ENCODE results near the gene ANXA2. TPM values are rescaled to one million over a fixed set of nuclear protein-coding genes. Genes with fewer than 3 reads are reported as not detected.

ANXA2 gene
- total and polyA plus RNA-seq, 2 experiments from 2014 or later = 202 to 225 TPM

- Histone ChIP-seq H3K79me2 (replicated peaks; ENCODE audit: insufficient read depth) (no peaks in the 10 kb centered on the region), H3F3A (replicated peaks; ENCODE audit: low read depth) (no peaks in the 10 kb centered on the region), H2AFZ (no peak overlapping the region), H3K36me3 (ENCODE audit: insufficient read depth) (no peaks in the 10 kb centered on the region), H3K4me3 (no peak overlapping the region), H3K4me1 (ENCODE audit: insufficient read depth) (peaks cover 27% of the 10 kb centered on the region), H3K27ac (ENCODE audit: low read depth) (no peak overlapping the region), H3K27me3 (ENCODE audit: insufficient read depth) (no peaks in the 10 kb centered on the region), H4K20me1 (replicated peaks; ENCODE audit: insufficient read depth) (no peaks in the 10 kb centered on the region), H3K9me2 (ENCODE audit: insufficient read depth) (no peaks in the 10 kb centered on the region), H3K4me2 (no peak overlapping the region)
- TF ChIP-seq ZNF114 (CRISPR knock-in tag; IDR thresholded peaks at IDR 0.05) = no peak
- peak; percentile 91 to 99 for TF ChIP-seq CTCF (conservative IDR thresholded peaks at IDR 0.05; ENCODE audit: low read depth in 2 of 2)
- H3K27ac Mint-ChIP-seq = no peak overlapping the region
- H3K36me3 Mint-ChIP-seq (ENCODE audit: low read depth) = no peaks in the 10 kb centered on the region
- no peaks in the 10 kb centered on the region for H3K9me3 Mint-ChIP-seq
- no peak overlapping the region for H3K4me3 Mint-ChIP-seq
- DNase-seq (ENCODE audit: low spot score) = peak; percentile 79
- H3K4me1 Mint-ChIP-seq = peaks cover 40% of the 10 kb centered on the region
- ATAC-seq = peak; percentile 52
- H3K27me3 Mint-ChIP-seq (ENCODE audit: insufficient read depth, low read depth, poor library complexity) = peaks cover 3% of the 10 kb centered on the region
Measured at GRCh38 chr15:60326824-60327654, 70.7 kb downstream of the ANXA2 start.

- H3K27me3 ChIP-seq (ENCODE audit: insufficient read depth) = no peaks in the 10 kb centered on the region
- Mint-ChIP-seq H3K4me1 (peaks cover 40% of the 10 kb centered on the region), H3K9me3 (no peaks in the 10 kb centered on the region), H3K4me3 (no peak overlapping the region), H3K27ac (no peak overlapping the region), H3K36me3 (ENCODE audit: low read depth) (no peaks in the 10 kb centered on the region), H3K27me3 (ENCODE audit: insufficient read depth, low read depth, poor library complexity) (peaks cover 3% of the 10 kb centered on the region)
- H4K20me1 ChIP-seq (replicated peaks; ENCODE audit: insufficient read depth) = no peaks in the 10 kb centered on the region
- no peaks in the 10 kb centered on the region for H3K36me3 ChIP-seq (ENCODE audit: insufficient read depth)
- H3K27ac ChIP-seq (ENCODE audit: low read depth) = no peak overlapping the region
- no peaks in the 10 kb centered on the region for H3F3A ChIP-seq (replicated peaks; ENCODE audit: low read depth)
- H3K4me2 ChIP-seq = 0 out of 2 replicates have a peak overlapping the region, but pooled peaks have one; percentile 3
- peaks cover 27% of the 10 kb centered on the region for H3K4me1 ChIP-seq (ENCODE audit: insufficient read depth)
- ATAC-seq (no peak), DNase-seq (ENCODE audit: low spot score) (no peak)
- H3K4me3 ChIP-seq = no peak overlapping the region
- H2AFZ ChIP-seq = no peak overlapping the region; the same call in 1 of the 2 replicates
- no peaks in the 10 kb centered on the region for H3K9me2 ChIP-seq (ENCODE audit: insufficient read depth)
- no peaks in the 10 kb centered on the region for H3K79me2 ChIP-seq (replicated peaks; ENCODE audit: insufficient read depth)
- TF ChIP-seq ETS1 (IDR thresholded peaks at IDR 0.05) (no peak), ZNF331 (CRISPR knock-in tag; IDR thresholded peaks at IDR 0.05; ENCODE audit: low read depth) (no peak), EZH2 (IDR thresholded peaks at IDR 0.05; ENCODE audit: low read depth, unreplicated experiment) (no peak), POLR2AphosphoS5 (IDR thresholded peaks at IDR 0.05; ENCODE audit: low read depth) (no peak), STAT1 (IDR thresholded peaks at IDR 0.05; ENCODE audit: unreplicated experiment) (no peak), REST (IDR thresholded peaks at IDR 0.05; ENCODE audit: unreplicated experiment) (no peak), EZH2phosphoT487 (IDR thresholded peaks at IDR 0.05; ENCODE audit: unreplicated experiment) (no peak), CREB1 (CRISPR knock-in tag; IDR thresholded peaks at IDR 0.05; ENCODE audit: low read depth) (no peak), ZNF114 (CRISPR knock-in tag; IDR thresholded peaks at IDR 0.05) (no peak), CTCF (conservative IDR thresholded peaks at IDR 0.05; ENCODE audit: low read depth in 2 of 2) (no peak), NANOG (IDR thresholded peaks at IDR 0.05; ENCODE audit: borderline replicate concordance) (no peak), JUNB (IDR thresholded peaks at IDR 0.05; ENCODE audit: unreplicated experiment) (no peak)
Measured at GRCh38 chr15:60326343-60326742, 71.4 kb downstream of the ANXA2 start.

Measured in GM23338 (cell line).